Suppressor macrophage treated with lipopolysaccharide for 1 hour (primary cell): ENCODE data around the gene LURAP1L.
"Not testable (repeated sequence)": the region's sequence is repeated elsewhere in the genome, so short reads cannot be mapped to it uniquely, and the experiment has no call there.

Source experiments
- DNase-seq, 3 donors: peaks; one replicate each; pipeline ENCODE4 v3.0.0-alpha.2; 2020 to 2022

LURAP1L gene

DNA sequence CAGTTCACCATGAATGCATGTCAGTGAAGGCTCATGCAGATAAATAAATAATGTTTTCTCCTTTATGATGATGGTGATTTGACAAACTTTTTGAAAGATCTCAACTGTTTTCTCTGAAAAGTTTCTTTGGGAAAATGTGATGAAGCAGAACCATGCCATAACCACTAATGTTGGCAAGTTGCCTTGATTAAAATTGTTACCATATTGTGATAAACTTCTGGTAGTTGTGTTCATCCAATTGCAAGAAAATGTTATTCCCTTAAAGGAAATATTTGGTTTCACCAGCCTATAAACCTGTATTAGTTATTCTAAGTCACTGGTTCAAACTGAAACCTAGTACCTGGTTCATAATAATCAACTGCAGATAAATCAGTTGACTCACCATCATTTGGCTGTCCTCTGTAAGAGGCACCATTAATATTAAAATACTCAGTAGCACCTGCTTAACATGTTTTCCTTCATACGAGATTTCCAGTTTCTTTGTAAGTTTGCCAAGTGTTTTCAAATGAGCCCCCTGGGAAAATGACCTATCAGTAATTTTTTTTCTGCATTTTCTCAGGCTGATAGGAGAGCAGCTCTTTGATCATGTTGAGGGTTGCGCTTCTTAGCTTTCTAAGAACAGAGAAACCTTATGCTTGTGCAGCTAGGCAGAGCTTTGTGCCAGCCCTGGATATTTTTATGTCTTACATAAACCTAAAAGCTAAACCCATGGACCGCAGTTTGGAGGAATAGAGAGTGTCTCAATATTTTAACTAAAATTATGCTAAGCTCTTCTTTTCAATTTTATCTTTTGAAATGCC, 88.0 kb downstream of the LURAP1L start:
- no peak for DNase-seq

DNA sequence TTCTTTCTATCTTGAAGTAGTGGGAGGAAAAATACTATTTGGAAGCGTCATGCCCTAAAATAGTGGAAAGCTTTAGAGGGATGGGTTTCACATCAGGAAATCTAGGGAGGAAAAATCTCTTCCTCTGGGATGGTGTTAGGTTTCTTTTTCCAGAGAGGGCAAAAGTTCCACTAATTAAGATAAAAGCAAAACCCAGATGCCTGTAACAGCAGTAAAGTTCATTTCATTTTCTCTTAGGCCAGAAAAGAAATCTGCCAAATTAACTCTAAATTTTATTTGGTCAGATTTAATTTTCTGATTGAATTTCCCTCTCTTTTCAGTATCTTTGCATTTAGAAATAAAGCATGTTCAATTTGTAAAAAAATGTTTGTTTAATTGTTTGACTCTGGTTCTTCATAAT, 88.8 kb downstream of the LURAP1L start:
- no peak for DNase-seq

DNA sequence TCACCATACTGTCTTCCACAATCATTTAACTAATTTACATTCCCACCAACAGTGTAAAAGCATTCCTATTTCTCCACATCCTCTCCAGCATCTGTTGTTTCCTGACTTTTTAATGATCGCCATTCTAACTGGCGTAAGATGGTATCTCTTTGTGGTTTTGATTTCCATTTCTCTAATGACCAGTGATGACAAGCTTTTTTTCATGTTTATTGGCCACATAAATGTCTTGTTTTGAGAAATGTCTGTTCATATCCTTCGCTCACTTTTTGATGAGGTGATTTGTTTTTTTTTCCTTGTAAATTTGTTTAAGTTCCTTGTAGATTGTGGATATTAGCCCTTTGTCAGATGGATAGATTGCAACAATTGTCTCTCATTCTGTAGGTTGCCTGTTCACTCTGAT, 90.6 kb downstream of the LURAP1L start:
- DNase-seq = not testable (repeated sequence)
